IMR-90 (cell line): ENCODE results near the gene OXNAD1. TPM values are rescaled to one million over a fixed set of nuclear protein-coding genes. Genes with fewer than 3 reads are reported as not detected.
A peak's percentile ranks its signal among the peaks of the same experiment; 100 is the strongest.

Experiments used
- ATAC-seq: fragments of 200-7000 bp; cut with Tn5 transposase; 2 replicates; pipeline ENCODE4 v1.9.1; 2020; ENCODE audit warnings: low read depth, mild to moderate bottlenecking, moderate library complexity
- BruUV-seq: library from RNA; stranded (reverse); fragments of 400-500 nt; replicated peaks from 2 replicates; lab custom pipeline; 2021; lab: Mats Ljungman, UMichigan
- CTCF ChIA-PET: fragments of 300-600 bp; formaldehyde crosslinking; extraction: SDS; loops from one replicate; lab custom pipeline; 2021; ENCODE audit warnings: antibody characterized with exemption; lab: Yijun Ruan, JAX
- POLR2A ChIA-PET: fragments of 300-600 bp; sonication (Branson Sonifier 250); formaldehyde crosslinking; loops from one replicate; lab custom pipeline; 2022; ENCODE audit warnings: antibody characterized with exemption; ENCODE audit not compliant: unreplicated experiment; lab: Charles Lee
- DNase-seq: peaks from one replicate; pipeline ENCODE4 v3.0.0; 2013
- H2AFZ ChIP-seq: replicated peaks from 2 replicates; pipeline ENCODE3; 2013; ENCODE audit warnings: low read length, mild to moderate bottlenecking; ENCODE audit not compliant: poor library complexity
- H2AK5ac ChIP-seq: 2 replicates; pipeline ENCODE4 v1.6.1; 2013; ENCODE audit warnings: low read depth, low read length, inconsistent platforms
- H2AK9ac ChIP-seq: replicated peaks from 2 replicates; pipeline ENCODE3; 2013; ENCODE audit warnings: mild to moderate bottlenecking, low read depth, low read length, moderate library complexity; ENCODE audit not compliant: poor library complexity
- H2BK120ac ChIP-seq: 2 replicates; pipeline ENCODE4 v1.6.1; 2013; ENCODE audit warnings: low read depth, low read length, inconsistent platforms
- H2BK15ac ChIP-seq: 3 replicates; pipeline ENCODE4 v1.6.1; 2013; ENCODE audit warnings: low read depth, low read length, inconsistent platforms
- H2BK20ac ChIP-seq: 2 replicates; pipeline ENCODE4 v1.6.1; 2013; ENCODE audit warnings: low read depth, mild to moderate bottlenecking, inconsistent platforms, low read length, moderate library complexity
- H2BK5ac ChIP-seq: 2 replicates; pipeline ENCODE4 v1.6.1; 2013; ENCODE audit warnings: mild to moderate bottlenecking, low read depth, low read length, inconsistent platforms; ENCODE audit not compliant: poor library complexity, severe bottlenecking
- H3K14ac ChIP-seq: replicated peaks from 2 replicates; pipeline ENCODE4 v1.6.1; 2013; ENCODE audit warnings: low read depth, low read length, inconsistent platforms
- H3K18ac ChIP-seq: 2 replicates; pipeline ENCODE4 v1.6.1; 2013; ENCODE audit warnings: low read depth, low read length, control low read depth
- H3K23ac ChIP-seq: 2 replicates; pipeline ENCODE4 v1.6.1; 2013; ENCODE audit warnings: low read depth, low read length, inconsistent platforms
- H3K27ac ChIP-seq: 2 replicates; pipeline ENCODE4 v1.5.1; 2013; ENCODE audit warnings: mild to moderate bottlenecking, control low read depth, low read length; ENCODE audit not compliant: insufficient read depth
- H3K27me3 ChIP-seq: 2 replicates; pipeline ENCODE4 v1.6.1; 2013; ENCODE audit warnings: low read length; ENCODE audit not compliant: control insufficient read depth, insufficient read depth
- H3K36me3 ChIP-seq: 2 replicates; pipeline ENCODE4 v1.6.1; 2013; ENCODE audit warnings: low read length, mixed read lengths; ENCODE audit not compliant: control insufficient read depth, insufficient read depth
- H3K4ac ChIP-seq: 2 replicates; pipeline ENCODE4 v1.6.1; 2013; ENCODE audit warnings: low read depth, low read length, inconsistent platforms
- H3K4me1 ChIP-seq: 2 replicates; pipeline ENCODE4 v1.6.1; 2013; ENCODE audit warnings: low read length, mixed read lengths; ENCODE audit not compliant: control insufficient read depth, insufficient read depth
- H3K4me2 ChIP-seq: 2 replicates; pipeline ENCODE4 v1.6.1; 2013; ENCODE audit warnings: low read depth, mild to moderate bottlenecking, control low read depth, low read length, moderate library complexity
- H3K4me3 ChIP-seq: 2 replicates; pipeline ENCODE4 v1.5.1; 2013; ENCODE audit warnings: low read depth, mild to moderate bottlenecking, control low read depth, low read length, moderate library complexity; ENCODE audit not compliant: insufficient read depth
- H3K56ac ChIP-seq: 2 replicates; pipeline ENCODE4 v1.6.1; 2013; ENCODE audit warnings: low read length, inconsistent platforms; ENCODE audit not compliant: insufficient read depth; ENCODE audit errors: extremely low read depth
- H3K79me1 ChIP-seq, 2 experiments: 2 replicates each; pipeline ENCODE4 v1.6.1; 2013; ENCODE audit warnings: low read length in 2 of 2, inconsistent platforms in 1 of 2, low read depth in 1 of 2
- H3K9ac ChIP-seq: 2 replicates; pipeline ENCODE4 v1.6.1; 2013; ENCODE audit warnings: low read depth, low read length, control low read depth
- H3K9me1 ChIP-seq: 2 replicates; pipeline ENCODE4 v1.6.1; 2013; ENCODE audit warnings: low read length, inconsistent platforms; ENCODE audit not compliant: insufficient read depth
- H3K9me3 ChIP-seq: 2 replicates; pipeline ENCODE4 v1.6.1; 2013; ENCODE audit warnings: low read length; ENCODE audit not compliant: control insufficient read depth, insufficient read depth
- H4K20me1 ChIP-seq: 2 replicates; pipeline ENCODE4 v1.6.1; 2013; ENCODE audit warnings: low read length, inconsistent platforms; ENCODE audit not compliant: insufficient read depth
- H4K5ac ChIP-seq: 2 replicates; pipeline ENCODE4 v1.6.1; 2013; ENCODE audit warnings: mild to moderate bottlenecking, low read depth, low read length, control low read depth
- H4K8ac ChIP-seq, 2 experiments: 2 replicates each; pipeline ENCODE4 v1.6.1; 2013; ENCODE audit warnings: low read depth in 2 of 2, low read length in 2 of 2, control low read depth in 1 of 2, inconsistent platforms in 1 of 2
- H4K91ac ChIP-seq: 2 replicates; pipeline ENCODE4 v1.6.1; 2013; ENCODE audit warnings: low read depth, low read length, inconsistent platforms; ENCODE audit not compliant: insufficient read depth
- CHD1 ChIP-seq: IDR thresholded peaks from 2 replicates; pipeline ENCODE4 v1.6.1; 2012; ENCODE audit warnings: low read depth, low read length, improper control_type of control experiment
- WGBS, 2 experiments: methylation state at CpG; one replicate each; pipeline versions ENCODE4 v1.1.5 to v1.1.7; 2013; ENCODE audit warnings: missing lambda C conversion rate in 2 of 2; ENCODE audit not compliant: insufficient read length in 1 of 2; ENCODE audit errors: extremely low coverage in 2 of 2; 5-methylcytosine and 5-hydroxymethylcytosine counted together
- dilution Hi-C: fragments of 300-500 bp; cut with HindIII; formaldehyde crosslinking; loops from one replicate; pipeline ENCODE4 v1.14.3; 2018; ENCODE audit warnings: low sequenced_read_pairs; ENCODE audit not compliant: unreplicated experiment
- in situ Hi-C: fragments of 300-500 bp; cut with MboI; formaldehyde crosslinking; loops from 3 replicates; pipeline ENCODE4 v1.14.3; 2019; ENCODE audit warnings: low sequenced_read_pairs, inconsistent platforms, mixed read lengths
- intact Hi-C: fragments of 100-400 bp; cut with micrococcal nuclease; formaldehyde crosslinking; loops from 2 replicates; pipeline ENCODE4 v1.10.0; 2022
- polyA plus RNA-seq, 3 experiments: library from polyadenylated mRNA; depleted of rRNA; stranded (reverse); fragments of >200 nt; gene quantifications; 2 replicates each; pipeline ENCODE4 v1.2.3, GENCODE V29; 2012; ENCODE audit warnings: low replicate concordance in 1 of 3
- total RNA-seq: library from RNA; depleted of rRNA; stranded (reverse); fragments of >200 nt; gene quantifications from 2 replicates; pipeline ENCODE4 v1.2.3, GENCODE V29; 2012
- TF ChIP-seq, protein P1 (sequence below): fragments of 150-350 bp; IDR thresholded peaks from 2 replicates; pipeline ENCODE4 v1.6.1; 2017; ENCODE audit warnings: mild to moderate bottlenecking, antibody characterized with exemption, low read length, low read depth

The OXNAD1 gene
- total and polyA plus RNA-seq, 2 of the 4 experiments (the other 2 are of a cell fraction) = 6.2 to 11.3 TPM

DNA sequence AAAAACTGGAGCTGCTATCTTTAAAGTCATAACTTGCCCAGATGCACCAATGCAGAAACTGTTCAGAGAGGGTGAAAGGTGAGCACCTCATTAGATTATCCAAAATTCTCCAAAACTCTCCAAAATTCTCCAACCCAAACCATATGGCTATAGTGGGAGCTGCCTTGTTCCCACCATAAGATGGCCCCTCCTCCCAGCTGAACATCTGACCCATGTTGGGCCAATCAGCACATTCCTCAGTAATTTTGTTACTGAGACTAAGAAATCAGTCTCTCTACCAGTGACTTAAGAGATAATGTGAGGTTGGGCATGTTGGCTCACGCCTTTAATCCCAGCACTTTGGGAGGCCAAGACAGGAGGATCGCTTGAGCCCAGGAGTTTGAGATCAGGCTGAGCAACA lies 33.0 kb upstream of the OXNAD1 start:
- H3K4me3 ChIP-seq = no peak overlapping the region
- H3K23ac ChIP-seq = no peak overlapping the region
- no peak overlapping the region for H3K9ac ChIP-seq
- no peak overlapping the region for H2AFZ ChIP-seq
- no peaks in the 10 kb centered on the region for H3K27me3 ChIP-seq
- H2BK5ac ChIP-seq = no peak overlapping the region
- no peak overlapping the region for H4K5ac ChIP-seq
- CTCF ChIA-PET = no interaction called here
- no peak overlapping the region for H3K18ac ChIP-seq
- no peak overlapping the region for H2BK15ac ChIP-seq
- H3K36me3 ChIP-seq = peaks cover 7% of the 10 kb centered on the region
- no peak overlapping the region for H3K4me2 ChIP-seq
- H3K14ac ChIP-seq = no peak overlapping the region
- DNase-seq (no peak), ATAC-seq (no peak)
- H2BK20ac ChIP-seq = no peak overlapping the region
- H3K4ac ChIP-seq = no peak overlapping the region
- H4K91ac ChIP-seq = no peak overlapping the region
- in situ Hi-C loops (loop anchor here (25.0 kb wide), 1 partner anchor 595 kb away; no protein-coding TSS in a partner anchor), dilution Hi-C loops (no loop called here), intact Hi-C loops (no loop called here)
- H2BK120ac ChIP-seq = no peak overlapping the region
- no peaks in the 10 kb centered on the region for H3K9me3 ChIP-seq
- H2AK5ac ChIP-seq = no peak overlapping the region
- H4K8ac ChIP-seq = no peak overlapping the region
- H3K9me1 ChIP-seq = no peaks in the 10 kb centered on the region
- no CpG with 5 or more reads among the region's 2 CpGs for WGBS, 2 experiments
- no peak overlapping the region for H3K56ac ChIP-seq
- H2AK9ac ChIP-seq = no peak overlapping the region
- TF ChIP-seq, protein P1, sequence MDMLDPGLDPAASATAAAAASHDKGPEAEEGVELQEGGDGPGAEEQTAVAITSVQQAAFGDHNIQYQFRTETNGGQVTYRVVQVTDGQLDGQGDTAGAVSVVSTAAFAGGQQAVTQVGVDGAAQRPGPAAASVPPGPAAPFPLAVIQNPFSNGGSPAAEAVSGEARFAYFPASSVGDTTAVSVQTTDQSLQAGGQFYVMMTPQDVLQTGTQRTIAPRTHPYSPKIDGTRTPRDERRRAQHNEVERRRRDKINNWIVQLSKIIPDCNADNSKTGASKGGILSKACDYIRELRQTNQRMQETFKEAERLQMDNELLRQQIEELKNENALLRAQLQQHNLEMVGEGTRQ = 0 out of 2 replicates have a peak, but pooled peaks have one; percentile 13
- TF ChIP-seq CHD1 = no peak
- no peak overlapping the region for H3K27ac ChIP-seq
- POLR2A ChIA-PET = no interaction called here
- BruUV-seq = no TSS peak
- no peaks in the 10 kb centered on the region for H3K79me1 ChIP-seq
- H4K20me1 ChIP-seq = no peaks in the 10 kb centered on the region
- no peaks in the 10 kb centered on the region for H3K4me1 ChIP-seq
